Measurements from ENCODE around the gene MCF2L.

The MCF2L gene

DNA sequence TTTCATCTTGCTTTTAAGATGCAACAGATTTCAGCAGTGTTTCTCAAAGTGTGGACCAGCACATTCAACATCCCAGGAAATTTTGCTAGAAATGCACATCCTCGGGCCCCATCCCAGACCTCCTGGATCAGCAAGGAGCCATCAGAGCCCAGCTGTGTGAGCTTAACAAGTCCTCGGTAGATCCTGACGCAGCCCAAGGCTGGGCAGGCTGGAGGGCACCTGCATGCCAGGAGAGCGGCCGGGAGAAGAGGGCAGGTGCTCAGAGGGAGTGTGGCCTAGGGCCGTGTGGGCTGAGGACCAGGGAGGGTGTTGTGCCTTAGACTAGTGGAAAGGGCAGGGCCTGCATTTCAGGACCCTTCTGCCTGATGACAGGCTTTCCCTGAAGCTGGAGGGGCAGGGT is 2.2 kb upstream of the MCF2L start:
- H3K4me3 Mint-ChIP-seq: peak overlapping the region; percentile 25
- peaks cover 34% of the 10 kb centered on the region for H3K27me3 Mint-ChIP-seq
- CTCF ChIA-PET: no interaction called here
- peaks cover 18% of the 10 kb centered on the region for H3K4me1 Mint-ChIP-seq
- no peak overlapping the region for H3K27ac Mint-ChIP-seq
- DNase-seq: no peak
- no peaks in the 10 kb centered on the region for H3K9me3 Mint-ChIP-seq
- H3K36me3 Mint-ChIP-seq: no peaks in the 10 kb centered on the region

DNA sequence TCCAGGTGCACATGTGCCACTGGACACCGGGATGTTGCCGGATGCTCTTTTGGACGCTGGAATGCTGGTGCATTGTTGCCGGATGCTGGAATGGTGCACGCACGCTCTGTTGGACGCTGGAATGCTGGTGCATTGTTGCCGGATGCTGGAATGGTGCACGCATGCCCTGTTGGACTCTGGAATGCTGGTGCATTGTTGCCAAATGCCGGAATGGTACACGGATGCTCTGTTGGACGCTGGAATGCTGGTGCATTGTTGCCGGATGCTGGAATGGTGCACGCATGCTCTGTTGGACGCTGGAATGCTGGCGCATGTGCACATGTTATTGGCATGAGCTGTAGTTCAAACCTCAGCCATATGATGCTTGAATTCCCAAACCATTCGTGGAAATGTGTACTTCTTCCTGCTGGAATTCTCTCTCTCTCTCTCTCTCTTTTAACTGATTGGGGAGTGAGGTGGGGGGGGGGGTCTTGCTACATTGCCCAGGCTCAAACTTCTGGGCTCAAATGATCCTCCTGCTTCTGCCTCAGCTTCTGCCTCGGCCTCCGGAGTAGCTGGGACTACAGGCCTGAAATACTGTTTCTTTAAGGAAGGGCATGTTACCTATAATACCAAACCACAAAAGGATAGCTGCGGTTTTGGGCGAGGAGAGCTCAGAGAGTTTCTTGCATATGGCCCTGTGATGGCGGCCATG is 1.2 kb upstream of the MCF2L start:
- H3K4me1 Mint-ChIP-seq: peaks cover 18% of the 10 kb centered on the region
- H3K27ac Mint-ChIP-seq: no peak overlapping the region
- H3K4me3 Mint-ChIP-seq: peak overlapping the region; percentile 75
- H3K27me3 Mint-ChIP-seq: peaks cover 39% of the 10 kb centered on the region
- no peaks in the 10 kb centered on the region for H3K36me3 Mint-ChIP-seq
- no peak for DNase-seq
- CTCF ChIA-PET: interaction anchor here (1.0 kb wide), 1 partner anchor 64 kb away, joined by 3 read pairs; no protein-coding TSS in a partner anchor
- H3K9me3 Mint-ChIP-seq: no peaks in the 10 kb centered on the region

DNA sequence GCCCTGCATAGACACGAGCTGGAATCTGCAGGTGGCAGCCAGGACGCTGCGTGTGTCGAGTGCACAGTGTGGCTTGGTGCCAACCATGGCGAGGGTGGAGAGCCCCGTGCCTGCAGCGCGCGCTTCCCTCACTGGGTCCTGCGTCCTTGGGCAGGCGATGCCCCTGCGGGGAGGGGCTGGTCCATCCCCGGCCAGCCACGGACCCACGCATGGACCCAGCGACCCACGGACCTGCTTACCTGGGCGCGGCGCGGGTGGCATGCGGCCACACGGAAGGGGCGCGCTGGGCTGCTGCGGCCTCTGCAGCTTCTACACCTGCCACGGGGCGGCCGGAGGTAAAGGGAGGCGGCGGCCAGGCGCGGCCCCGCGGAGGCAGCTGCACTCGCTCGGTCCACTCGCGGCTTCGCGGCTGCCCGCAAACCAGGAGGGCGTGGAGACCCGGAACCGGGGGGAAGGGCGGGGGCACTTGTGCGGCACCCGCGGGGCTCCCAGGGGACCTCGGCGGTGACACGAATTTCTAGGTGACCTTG is 569 bp upstream of the MCF2L start:
- H3K9me3 Mint-ChIP-seq: no peaks in the 10 kb centered on the region
- H3K27me3 Mint-ChIP-seq: peaks cover 38% of the 10 kb centered on the region
- peak overlapping the region; percentile 75 for H3K4me3 Mint-ChIP-seq
- CTCF ChIA-PET: interaction anchor here (1.0 kb wide), 1 partner anchor 64 kb away, joined by 3 read pairs; no protein-coding TSS in a partner anchor
- no peak overlapping the region for H3K27ac Mint-ChIP-seq
- H3K4me1 Mint-ChIP-seq: peaks cover 18% of the 10 kb centered on the region
- peak; percentile 63 for DNase-seq
- H3K36me3 Mint-ChIP-seq: no peaks in the 10 kb centered on the region

DNA sequence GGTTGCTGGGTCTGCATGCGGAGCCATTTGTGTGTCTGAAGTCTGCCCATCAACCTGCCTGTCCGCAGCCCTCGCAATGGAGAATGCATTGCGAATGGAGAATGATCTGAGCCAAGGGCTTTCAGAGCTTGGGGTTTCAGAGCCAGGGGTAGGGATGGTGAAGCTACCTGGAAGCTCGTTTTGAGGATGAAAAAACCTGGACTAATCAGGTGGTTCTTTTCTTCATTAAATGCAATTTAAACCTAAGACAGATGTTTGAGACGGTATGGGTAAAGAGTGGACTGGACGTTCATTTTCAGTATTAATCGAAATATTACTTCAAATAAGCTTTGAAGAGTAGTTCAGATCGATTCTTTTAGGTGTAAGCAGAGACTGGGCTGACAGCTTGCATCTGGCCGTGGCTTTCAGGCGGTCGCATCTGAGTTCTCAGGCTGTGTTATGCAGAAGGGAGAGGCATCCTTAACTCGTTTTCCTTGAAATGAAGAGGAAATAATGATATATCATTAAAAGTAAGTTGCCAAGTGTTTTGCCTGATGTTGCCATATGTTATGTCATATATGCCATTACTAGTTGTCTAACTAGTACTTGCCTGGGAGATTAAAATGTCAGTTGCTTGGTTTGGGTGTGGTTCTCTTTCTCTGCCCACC is 801 bp downstream of the MCF2L start:
- no peak for DNase-seq
- Mint-ChIP-seq H3K4me3 (peak overlapping the region; percentile 75), H3K27ac (no peak overlapping the region), H3K36me3 (no peaks in the 10 kb centered on the region), H3K27me3 (peaks cover 35% of the 10 kb centered on the region), H3K9me3 (no peaks in the 10 kb centered on the region), H3K4me1 (peaks cover 18% of the 10 kb centered on the region)
- CTCF ChIA-PET: interaction anchor here (0.6 to 0.9 kb wide), 3 partner anchors 27 to 304 kb away, joined by 3 read pairs; no protein-coding TSS in a partner anchor

DNA sequence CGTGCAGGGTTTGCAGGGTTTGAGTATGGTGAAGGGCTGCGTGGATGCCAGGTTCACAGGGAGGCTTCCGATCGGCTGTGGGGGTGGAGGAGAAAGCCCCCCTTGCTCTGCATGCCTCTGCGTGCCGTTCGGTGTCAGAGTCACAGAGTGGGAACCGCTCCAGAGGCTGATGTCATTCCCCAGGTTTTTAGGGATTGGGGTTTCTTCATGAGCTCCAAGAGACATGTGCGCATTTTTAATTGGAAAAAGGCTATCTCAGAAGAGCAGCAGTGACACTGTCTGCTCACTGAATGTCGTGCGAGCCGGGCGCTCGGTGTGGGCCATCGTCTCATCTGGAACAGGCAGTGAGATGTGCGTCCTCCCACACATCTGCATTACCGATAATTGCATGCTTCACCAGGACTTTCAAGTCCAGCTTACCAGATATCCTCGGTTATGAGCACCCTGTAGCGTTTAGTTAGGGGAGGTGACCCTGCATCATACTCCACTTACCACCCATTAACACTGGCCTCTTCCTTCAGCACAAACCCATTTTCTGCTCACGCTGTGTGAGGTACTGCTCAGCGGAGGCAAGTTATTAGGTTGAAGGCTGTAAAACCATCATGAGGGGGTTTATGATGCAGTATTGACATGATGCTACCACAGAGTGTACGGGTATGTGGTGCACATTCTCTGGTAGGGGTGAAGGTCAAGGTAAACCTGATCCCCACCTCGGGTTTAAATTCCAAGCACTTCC is 1.7 kb downstream of the MCF2L start:
- Mint-ChIP-seq H3K9me3 (no peaks in the 10 kb centered on the region), H3K4me3 (no peak overlapping the region), H3K27me3 (peaks cover 32% of the 10 kb centered on the region), H3K27ac (no peak overlapping the region), H3K36me3 (no peaks in the 10 kb centered on the region), H3K4me1 (peaks cover 18% of the 10 kb centered on the region)
- CTCF ChIA-PET: no interaction called here
- DNase-seq: no peak

DNA sequence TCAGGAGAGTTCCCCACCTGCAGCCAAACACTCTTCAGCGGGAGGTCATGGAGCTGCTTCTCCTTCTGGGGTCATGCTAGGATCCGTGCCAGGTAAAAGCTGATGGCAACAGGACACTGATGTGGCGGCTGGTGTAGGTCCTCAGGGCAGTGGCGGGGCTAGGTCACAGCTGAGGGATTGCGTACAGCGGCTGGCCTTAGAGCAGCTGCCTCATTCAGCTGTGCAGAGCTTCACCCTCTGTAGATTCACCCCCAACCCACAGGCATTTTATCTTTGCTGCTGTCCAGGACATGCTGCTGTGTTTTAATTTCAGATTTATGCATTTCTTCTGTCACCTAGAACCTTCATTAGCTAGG is 2.3 kb downstream of the MCF2L start:
- DNase-seq: no peak
- Mint-ChIP-seq H3K27ac (no peak overlapping the region), H3K4me1 (peaks cover 18% of the 10 kb centered on the region), H3K9me3 (no peaks in the 10 kb centered on the region), H3K27me3 (peaks cover 31% of the 10 kb centered on the region), H3K4me3 (no peak overlapping the region), H3K36me3 (no peaks in the 10 kb centered on the region)
- CTCF ChIA-PET: no interaction called here

DNA sequence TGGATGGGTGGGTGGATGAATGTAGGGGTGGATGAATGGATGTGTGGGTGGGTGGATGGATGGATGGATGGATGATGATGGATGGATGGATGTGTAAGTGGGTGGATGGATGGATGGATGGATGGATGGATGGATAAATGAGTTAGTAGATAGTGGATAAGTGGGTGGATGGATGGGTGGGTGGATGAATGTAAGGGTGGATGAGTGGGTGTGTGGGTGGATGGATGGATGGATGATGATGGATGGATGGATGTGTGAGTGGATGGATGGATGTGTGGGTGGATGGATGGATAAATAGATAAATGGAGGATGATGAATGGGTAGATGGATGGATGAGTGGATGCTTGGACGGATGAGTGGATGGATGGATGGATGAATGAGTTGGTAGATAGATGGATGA is 3.2 kb downstream of the MCF2L start:
- Mint-ChIP-seq H3K36me3 (no peaks in the 10 kb centered on the region), H3K27ac (no peak overlapping the region), H3K4me3 (no peak overlapping the region), H3K27me3 (peaks cover 31% of the 10 kb centered on the region), H3K9me3 (no peaks in the 10 kb centered on the region), H3K4me1 (peaks cover 18% of the 10 kb centered on the region)
- CTCF ChIA-PET: no interaction called here
- DNase-seq: no peak

DNA sequence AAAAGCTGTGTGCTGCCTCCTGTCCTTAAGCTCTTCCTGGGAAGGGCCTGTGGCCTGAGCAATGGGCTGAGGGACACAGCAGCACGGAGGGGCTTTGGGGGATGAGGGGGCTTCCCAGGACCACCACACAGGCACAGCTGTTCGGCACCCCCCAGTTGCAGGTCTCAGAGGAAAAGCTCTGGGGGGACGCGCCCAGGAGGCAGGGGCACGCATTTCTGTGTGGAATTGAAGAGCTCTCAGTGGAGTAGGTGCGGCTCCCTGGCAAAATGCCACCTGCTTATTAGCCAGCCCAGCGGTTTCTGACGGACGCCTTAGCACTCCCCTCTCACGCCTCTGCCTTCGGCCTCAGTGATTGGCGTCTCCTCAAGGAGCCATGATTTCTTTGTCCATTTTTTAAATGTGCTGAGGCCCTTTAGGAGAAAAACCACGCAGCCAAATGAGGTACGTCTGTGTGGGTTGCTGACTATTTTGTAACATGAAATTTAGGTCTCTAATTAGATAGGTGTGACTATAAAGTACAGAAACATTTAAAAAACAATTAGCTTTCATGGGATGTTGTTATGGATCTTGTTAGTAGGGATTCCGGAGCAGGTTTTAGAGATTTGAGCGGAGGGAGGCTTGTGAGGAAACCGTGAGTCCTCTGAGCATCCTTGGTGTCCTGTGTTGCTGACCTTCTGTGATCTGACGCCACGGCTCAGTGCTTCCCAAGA is 4.0 kb downstream of the MCF2L start:
- H3K36me3 Mint-ChIP-seq: no peaks in the 10 kb centered on the region
- peaks cover 31% of the 10 kb centered on the region for H3K27me3 Mint-ChIP-seq
- DNase-seq: no peak
- CTCF ChIA-PET: no interaction called here
- no peaks in the 10 kb centered on the region for H3K9me3 Mint-ChIP-seq
- peaks cover 17% of the 10 kb centered on the region for H3K4me1 Mint-ChIP-seq
- no peak overlapping the region for H3K4me3 Mint-ChIP-seq
- H3K27ac Mint-ChIP-seq: no peak overlapping the region

DNA sequence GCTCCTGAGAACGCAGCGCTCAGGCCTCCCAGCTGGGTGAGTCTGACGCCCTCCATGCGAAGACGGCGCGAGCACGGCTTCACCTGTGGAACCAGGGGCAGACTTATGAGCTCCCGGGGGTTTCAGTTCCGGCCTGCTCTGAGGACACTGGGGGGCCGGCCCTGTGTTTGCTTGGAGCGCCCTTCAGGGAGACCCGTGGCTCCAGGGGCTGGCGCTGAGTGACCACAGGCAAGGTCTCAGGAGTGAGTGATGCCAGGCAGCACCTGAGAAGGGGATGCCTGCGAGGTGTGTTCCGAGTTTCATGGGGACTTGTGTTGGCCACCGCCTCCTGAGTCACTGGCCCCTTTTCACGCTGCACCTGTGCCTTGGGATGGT is 4.5 kb downstream of the MCF2L start:
- no peak overlapping the region for H3K27ac Mint-ChIP-seq
- H3K9me3 Mint-ChIP-seq: no peaks in the 10 kb centered on the region
- H3K4me1 Mint-ChIP-seq: peaks cover 15% of the 10 kb centered on the region
- CTCF ChIA-PET: no interaction called here
- no peak for DNase-seq
- no peak overlapping the region for H3K4me3 Mint-ChIP-seq
- H3K27me3 Mint-ChIP-seq: peaks cover 35% of the 10 kb centered on the region
- H3K36me3 Mint-ChIP-seq: no peaks in the 10 kb centered on the region

DNA sequence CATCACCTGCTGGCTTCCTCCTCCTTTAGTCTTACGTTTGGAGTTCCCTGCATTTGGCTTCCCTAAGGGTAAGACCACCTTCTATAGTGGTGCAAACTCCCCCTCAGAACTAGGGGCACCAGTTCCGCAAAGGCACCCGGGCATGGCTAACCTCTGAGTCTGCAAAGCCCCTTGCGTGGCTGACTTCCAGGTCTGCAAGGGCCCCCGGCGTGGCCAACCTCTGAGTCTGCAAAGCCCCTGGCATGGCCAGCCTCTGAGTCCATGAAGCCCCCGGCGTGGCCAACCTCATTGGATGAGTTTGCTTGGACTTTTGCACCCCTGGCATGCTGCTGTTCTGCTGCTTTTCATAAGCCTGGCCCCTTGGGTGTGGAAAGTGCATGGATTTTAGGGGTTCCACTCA is 5.1 kb downstream of the MCF2L start:
- no peak for DNase-seq
- Mint-ChIP-seq H3K4me3 (no peak overlapping the region), H3K9me3 (no peaks in the 10 kb centered on the region), H3K36me3 (no peaks in the 10 kb centered on the region), H3K27ac (no peak overlapping the region), H3K27me3 (peaks cover 35% of the 10 kb centered on the region), H3K4me1 (peaks cover 15% of the 10 kb centered on the region)
- CTCF ChIA-PET: no interaction called here

DNA sequence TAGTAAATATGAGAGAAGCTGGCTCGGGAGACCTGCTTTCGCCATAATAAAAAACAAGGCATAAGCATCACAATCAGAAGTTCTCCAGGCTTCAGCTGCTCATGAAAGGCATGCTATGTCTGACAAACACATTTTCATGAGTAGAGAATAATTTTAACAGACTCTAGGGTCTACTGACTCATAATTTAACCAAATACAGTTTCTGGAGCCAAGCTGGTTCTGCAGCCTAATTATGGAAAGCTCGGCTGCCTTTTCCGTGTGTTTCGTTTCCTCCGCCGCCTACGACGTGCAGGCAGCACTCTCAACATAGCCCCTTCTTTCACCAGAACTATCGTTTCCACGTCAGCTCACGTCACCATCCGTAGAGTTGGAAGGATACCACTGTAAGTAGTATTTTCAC is 5.7 kb downstream of the MCF2L start:
- Mint-ChIP-seq H3K4me1 (peaks cover 9% of the 10 kb centered on the region), H3K27me3 (peaks cover 29% of the 10 kb centered on the region), H3K4me3 (no peak overlapping the region), H3K9me3 (no peaks in the 10 kb centered on the region), H3K27ac (no peak overlapping the region), H3K36me3 (no peaks in the 10 kb centered on the region)
- DNase-seq: no peak
- CTCF ChIA-PET: interaction anchor here (0.8 kb wide), 1 partner anchor 32 kb away, joined by 3 read pairs; no protein-coding TSS in a partner anchor

DNA sequence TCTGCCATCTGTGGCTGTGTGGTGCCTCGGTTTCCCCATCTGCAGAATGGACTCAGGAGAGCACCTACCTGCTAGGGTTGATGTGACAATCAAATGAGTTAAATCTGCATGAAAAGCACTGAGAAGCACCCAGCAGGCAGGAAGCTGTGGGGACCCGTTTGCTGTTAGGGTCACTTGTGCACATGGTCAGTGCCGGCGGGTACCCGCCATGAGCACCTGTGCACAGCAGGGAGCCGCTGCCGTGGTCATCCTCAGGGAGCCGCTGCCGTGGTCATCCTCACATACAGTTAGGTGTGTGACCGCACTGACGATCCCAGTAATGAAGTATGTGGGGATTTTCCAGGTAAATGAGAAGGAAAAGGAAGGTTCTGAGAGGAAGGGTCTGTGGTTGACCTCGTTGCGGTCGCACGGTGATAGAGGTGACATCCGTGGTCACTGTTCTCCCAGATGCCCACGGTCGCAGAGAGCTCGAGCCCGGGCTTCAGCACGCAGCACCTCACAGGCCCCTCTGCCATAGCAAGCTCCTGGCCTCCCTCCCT is 6.5 kb downstream of the MCF2L start:
- no peak overlapping the region for H3K4me3 Mint-ChIP-seq
- H3K4me1 Mint-ChIP-seq: peaks cover 1% of the 10 kb centered on the region
- CTCF ChIA-PET: interaction anchor here (0.8 kb wide), 1 partner anchor 33 kb away, joined by 3 read pairs; no protein-coding TSS in a partner anchor
- H3K27me3 Mint-ChIP-seq: peaks cover 29% of the 10 kb centered on the region
- no peak for DNase-seq
- H3K27ac Mint-ChIP-seq: no peak overlapping the region
- no peaks in the 10 kb centered on the region for H3K36me3 Mint-ChIP-seq
- no peaks in the 10 kb centered on the region for H3K9me3 Mint-ChIP-seq

DNA sequence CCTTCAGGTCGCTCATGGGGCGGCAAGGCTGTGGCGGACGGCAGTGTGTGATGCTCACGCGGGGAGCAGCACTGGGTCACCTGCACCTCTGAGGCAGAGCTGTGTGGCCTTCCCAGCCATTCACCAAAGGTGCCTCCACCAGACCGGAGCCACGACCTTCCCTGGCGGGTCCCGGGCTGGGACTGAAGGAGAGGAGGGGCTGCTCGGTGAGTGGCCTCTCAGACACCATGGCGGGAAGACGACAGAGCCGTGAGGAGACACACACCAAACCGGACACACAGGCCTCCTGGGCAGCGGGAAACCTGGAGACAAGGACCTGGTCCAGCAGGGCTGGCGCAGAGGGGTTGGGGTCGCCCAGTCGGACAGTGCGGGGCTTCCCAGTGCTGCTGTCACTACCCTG is 7.5 kb downstream of the MCF2L start:
- Mint-ChIP-seq H3K9me3 (no peaks in the 10 kb centered on the region), H3K27ac (no peak overlapping the region), H3K36me3 (no peaks in the 10 kb centered on the region), H3K27me3 (peaks cover 21% of the 10 kb centered on the region), H3K4me3 (no peak overlapping the region), H3K4me1 (no peaks in the 10 kb centered on the region)
- no peak for DNase-seq
- CTCF ChIA-PET: no interaction called here

DNA sequence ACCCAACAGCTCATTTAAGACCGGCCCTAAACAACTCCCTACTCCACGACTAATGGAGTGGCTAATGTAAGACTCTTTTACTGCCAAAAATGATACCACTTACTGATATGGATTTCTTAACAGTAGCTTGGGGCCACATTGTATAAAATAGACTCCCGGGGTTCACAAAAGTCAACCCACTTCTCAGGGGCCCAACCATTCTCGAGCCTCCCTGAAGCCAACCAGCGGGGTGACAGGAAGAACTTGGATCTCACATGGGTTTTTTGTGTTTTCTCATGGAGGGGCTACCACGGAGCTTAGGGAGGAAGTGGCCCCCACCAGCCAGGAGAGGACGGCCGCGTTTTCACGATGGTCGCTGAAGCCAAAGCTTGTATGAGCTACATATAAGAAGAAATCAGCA is 8.1 kb downstream of the MCF2L start:
- no peaks in the 10 kb centered on the region for H3K9me3 Mint-ChIP-seq
- CTCF ChIA-PET: interaction anchor here (1.4 kb wide), 1 partner anchor 34 kb away, joined by 3 read pairs; no protein-coding TSS in a partner anchor
- no peak overlapping the region for H3K4me3 Mint-ChIP-seq
- no peaks in the 10 kb centered on the region for H3K4me1 Mint-ChIP-seq
- H3K36me3 Mint-ChIP-seq: no peaks in the 10 kb centered on the region
- DNase-seq: no peak
- H3K27me3 Mint-ChIP-seq: peaks cover 19% of the 10 kb centered on the region
- no peak overlapping the region for H3K27ac Mint-ChIP-seq

Data from activated naive CD4-positive, alpha-beta T cell treated with anti-CD3 and anti-CD28 coated beads, Interleukin-2, amount 10 ng/mL, durations not matched to agents 7 days and 5 days (primary cell).